Fibroblast of mammary gland (primary cell): Measurements from ENCODE around the gene KRT31.

Experiments used
- DNase-seq: peaks from one replicate; pipeline ENCODE4 v3.0.0-alpha.2; 2010; ENCODE audit warnings: low read depth
- H3K4me3 ChIP-seq: 2 replicates; pipeline ENCODE4 v1.5.1; 2011; ENCODE audit warnings: low read depth, mild to moderate bottlenecking, low read length, moderate library complexity; ENCODE audit not compliant: control insufficient read depth
- TF ChIP-seq, protein P1 (sequence below): conservative IDR thresholded peaks from 2 replicates; pipeline ENCODE4 v1.5.1; 2011; ENCODE audit warnings: low read depth, low read length, inconsistent platforms; ENCODE audit not compliant: control insufficient read depth, insufficient read depth

The KRT31 gene

DNA sequence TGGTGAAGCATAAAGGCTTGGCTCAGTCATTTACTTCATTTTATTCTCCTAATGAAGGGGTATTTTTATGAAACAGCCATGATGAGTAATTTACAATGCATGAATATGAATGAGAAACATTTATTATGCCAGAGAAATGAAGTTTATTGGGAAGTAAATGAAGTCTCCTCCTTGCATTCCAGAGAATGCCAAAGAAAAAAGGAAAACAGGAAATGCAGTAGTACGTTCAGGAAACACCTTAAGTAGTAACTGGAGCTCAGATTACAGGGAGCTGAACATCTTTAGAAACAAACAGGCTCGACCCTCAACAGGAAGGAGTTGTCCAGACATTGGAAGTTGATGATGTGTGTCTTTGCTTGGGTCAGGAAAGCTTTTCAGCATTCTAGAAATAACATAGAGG is 19.9 kb downstream of the KRT31 start:
- peak; percentile 18 for DNase-seq
- TF ChIP-seq, protein P1, sequence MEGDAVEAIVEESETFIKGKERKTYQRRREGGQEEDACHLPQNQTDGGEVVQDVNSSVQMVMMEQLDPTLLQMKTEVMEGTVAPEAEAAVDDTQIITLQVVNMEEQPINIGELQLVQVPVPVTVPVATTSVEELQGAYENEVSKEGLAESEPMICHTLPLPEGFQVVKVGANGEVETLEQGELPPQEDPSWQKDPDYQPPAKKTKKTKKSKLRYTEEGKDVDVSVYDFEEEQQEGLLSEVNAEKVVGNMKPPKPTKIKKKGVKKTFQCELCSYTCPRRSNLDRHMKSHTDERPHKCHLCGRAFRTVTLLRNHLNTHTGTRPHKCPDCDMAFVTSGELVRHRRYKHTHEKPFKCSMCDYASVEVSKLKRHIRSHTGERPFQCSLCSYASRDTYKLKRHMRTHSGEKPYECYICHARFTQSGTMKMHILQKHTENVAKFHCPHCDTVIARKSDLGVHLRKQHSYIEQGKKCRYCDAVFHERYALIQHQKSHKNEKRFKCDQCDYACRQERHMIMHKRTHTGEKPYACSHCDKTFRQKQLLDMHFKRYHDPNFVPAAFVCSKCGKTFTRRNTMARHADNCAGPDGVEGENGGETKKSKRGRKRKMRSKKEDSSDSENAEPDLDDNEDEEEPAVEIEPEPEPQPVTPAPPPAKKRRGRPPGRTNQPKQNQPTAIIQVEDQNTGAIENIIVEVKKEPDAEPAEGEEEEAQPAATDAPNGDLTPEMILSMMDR = no peak
- no peak overlapping the region for H3K4me3 ChIP-seq

DNA sequence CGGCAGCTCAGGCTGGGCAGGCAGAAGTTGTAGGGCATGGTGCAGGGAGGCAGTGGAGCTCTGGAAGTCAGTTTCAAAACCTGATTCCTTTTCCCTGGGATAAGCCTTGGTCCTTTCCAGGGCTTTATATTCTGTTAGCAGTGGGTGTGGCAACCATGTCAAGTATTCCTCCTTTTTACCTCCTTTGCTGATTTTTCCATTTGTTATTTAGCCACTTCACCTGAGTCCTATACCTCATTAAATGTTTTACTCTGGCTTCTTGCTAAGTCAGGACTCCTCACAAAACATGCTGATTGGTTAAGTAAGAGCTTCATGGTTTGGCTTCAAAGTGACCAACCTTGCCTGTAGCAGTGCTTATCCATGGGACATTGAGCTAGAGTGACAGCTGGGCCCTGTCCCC is 27.7 kb downstream of the KRT31 start, which contains the start of gene KRT33B:
KRT33B (minus strand) TSS at position 101 of the 400 bp plus-strand sequence; CDS start at position 38, 63 bp downstream.
- no peak for DNase-seq
- H3K4me3 ChIP-seq = no peak within 1 kb of the TSS
- TF ChIP-seq, protein P1 = no peak

DNA sequence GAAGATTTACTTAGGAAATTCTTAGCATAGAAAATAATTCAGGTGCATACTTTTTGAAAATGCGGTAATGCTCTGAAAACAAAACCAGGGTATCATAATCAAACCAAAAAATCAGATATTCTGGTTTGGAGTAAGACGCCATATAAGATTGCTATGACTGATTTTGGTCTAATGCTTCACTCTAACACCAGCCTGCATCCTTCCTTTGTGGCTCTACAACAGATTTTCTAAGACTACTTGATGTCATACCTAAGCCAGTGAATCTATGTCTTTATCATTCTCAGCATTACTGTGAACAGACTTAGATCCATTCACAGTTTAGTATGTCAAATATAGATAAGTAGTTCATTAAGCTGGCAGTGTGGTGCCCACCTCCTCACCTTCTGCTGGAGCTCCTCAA is 28.4 kb downstream of the KRT31 start:
- no peak for DNase-seq
- H3K4me3 ChIP-seq = no peak overlapping the region
- TF ChIP-seq, protein P1 = no peak

DNA sequence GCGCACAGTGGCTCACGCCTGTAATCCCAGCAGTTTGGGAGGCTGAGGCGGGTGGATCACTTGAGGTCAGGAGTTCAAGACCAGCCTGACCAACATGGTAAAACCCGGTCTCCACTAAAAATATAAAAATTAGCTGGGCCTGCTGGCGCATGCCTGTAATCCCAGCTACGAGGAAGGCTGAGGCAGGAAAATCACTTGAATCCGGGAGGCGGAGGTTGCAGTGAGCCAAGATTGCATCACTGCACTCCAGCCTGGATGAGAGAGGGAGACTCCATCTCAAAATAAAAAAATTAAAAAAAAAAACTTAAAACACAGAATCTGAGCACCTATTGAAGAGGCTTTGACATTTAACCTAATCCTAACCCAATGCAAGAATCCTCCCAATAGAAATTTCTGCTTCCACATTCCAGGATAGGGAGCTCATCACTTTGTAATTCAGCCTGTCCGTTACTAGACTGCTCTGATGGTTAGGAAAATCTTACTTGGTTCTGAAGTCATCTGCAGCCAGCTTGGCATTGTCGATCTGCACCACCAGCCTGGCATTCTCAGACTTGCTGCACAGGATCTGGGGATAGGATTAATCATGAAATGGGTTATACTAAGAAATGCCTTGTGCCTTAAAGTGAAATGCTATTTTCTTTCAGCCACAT is 29.9 kb downstream of the KRT31 start:
- peak; percentile 23 for DNase-seq
- H3K4me3 ChIP-seq = no peak overlapping the region
- TF ChIP-seq, protein P1 = no peak

DNA sequence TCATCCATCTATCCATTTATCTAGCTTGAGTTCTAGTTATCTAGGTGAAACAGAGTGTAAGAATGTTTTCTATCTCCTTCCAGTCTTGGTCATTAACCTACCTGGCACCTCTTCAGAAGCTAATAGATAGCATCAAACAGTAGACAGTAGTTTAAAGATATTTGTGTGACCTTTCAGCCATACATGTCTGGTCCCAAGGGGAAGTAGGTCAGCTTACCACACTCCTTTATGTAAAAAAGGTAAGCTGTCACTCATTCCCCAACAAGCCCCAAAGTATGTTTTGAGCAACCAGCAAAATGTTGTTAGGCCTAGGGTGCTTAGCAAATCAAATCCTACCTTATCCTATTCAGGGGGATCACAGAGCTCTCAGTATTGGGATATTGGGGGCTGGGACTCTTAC is 31.3 kb downstream of the KRT31 start:
- TF ChIP-seq, protein P1 = no peak
- no peak overlapping the region for H3K4me3 ChIP-seq
- no peak for DNase-seq

DNA sequence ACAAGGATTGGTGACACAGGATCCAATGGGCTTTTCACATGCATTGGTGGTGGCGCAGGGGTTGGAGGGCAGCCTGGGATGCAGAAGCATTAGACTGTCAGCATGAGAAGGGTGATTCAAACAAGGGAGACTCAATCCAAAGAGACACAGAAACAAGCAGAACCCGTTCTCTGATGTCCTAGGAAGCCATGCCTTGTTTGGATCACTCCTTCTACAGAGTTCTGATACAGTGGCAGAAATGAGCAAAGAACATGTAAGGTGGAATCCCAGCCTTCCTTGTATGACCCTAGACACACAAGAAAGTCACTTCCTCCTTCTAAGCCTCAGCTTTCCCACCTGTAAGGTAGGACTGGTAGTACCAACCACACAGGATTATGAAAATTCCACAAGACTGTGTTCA is 33.5 kb downstream of the KRT31 start:
- TF ChIP-seq, protein P1 = no peak
- H3K4me3 ChIP-seq = no peak overlapping the region
- no peak for DNase-seq
